K562 (cell line): ENCODE results near the gene CCDC77. TPM values are rescaled to one million over a fixed set of nuclear protein-coding genes. Genes with fewer than 3 reads are reported as not detected.
A peak's percentile ranks its signal among the peaks of the same experiment; 100 is the strongest.
"Not testable (repeated sequence)": the region's sequence is repeated elsewhere in the genome, so short reads cannot be mapped to it uniquely, and the experiment has no call there.

Source experiments
- ATAC-seq: fragments of 200-7000 bp; cut with Tn5 transposase; 3 replicates; pipeline ENCODE4 v1.9.1; 2020; ENCODE audit warnings: moderate library complexity
- BruUV-seq: library from RNA; stranded (reverse); fragments of 400-500 nt; replicated peaks from 2 replicates; lab custom pipeline; 2021; lab: Mats Ljungman, UMichigan
- CTCF ChIA-PET: fragments of 300-600 bp; formaldehyde crosslinking; extraction: SDS; loops from one replicate; lab custom pipeline; 2021; ENCODE audit warnings: low intra/inter-chr PET ratio; lab: Yijun Ruan, JAX
- POLR2A ChIA-PET: fragments of 300-600, 350-650 bp; sonication (Branson Sonifier 250); formaldehyde crosslinking; extraction: SDS; loops from one replicate; lab custom pipeline; 2021; ENCODE audit warnings: antibody characterized with exemption, inconsistent platforms; lab: Yijun Ruan, JAX
- DNase-seq, 4 experiments: peaks; one replicate each; pipeline versions ENCODE4 v3.0.0 to v3.0.0-alpha.2; 2011 to 2018; ENCODE audit warnings: low spot score in 3 of 4, mixed read lengths in 3 of 4; ENCODE audit errors: extremely low read depth in 1 of 4
- FAIRE-seq: peaks from 2 replicates; lab custom pipeline; 2011; peaks lifted over from hg19 to GRCh38; lab: Jason Lieb, UNC
- H2AFZ ChIP-seq: 2 replicates; pipeline ENCODE4 v1.6.0; 2011; ENCODE audit warnings: low read depth, low read length, control low read depth, inconsistent platforms
- H3K27ac ChIP-seq: fragments of 200-600 bp; 3 replicates; pipeline ENCODE4 v1.8.0; 2011; ENCODE audit warnings: low read depth, mild to moderate bottlenecking, control low read depth, inconsistent platforms, low read length, moderate library complexity, mixed read lengths; ENCODE audit errors: extremely low read depth
- H3K27me3 ChIP-seq, 2 experiments: fragments of 300-600 bp in 1 of 2; 2 replicates in 1 of 2; 3 replicates in 1 of 2; pipeline versions ENCODE4 v1.6.0 to v1.8.0; 2011; ENCODE audit warnings: inconsistent platforms in 2 of 2, low read length in 2 of 2, mild to moderate bottlenecking in 1 of 2, mixed read lengths in 1 of 2, moderate library complexity in 1 of 2; ENCODE audit not compliant: control insufficient read depth in 2 of 2, insufficient read depth in 2 of 2
- H3K36me3 ChIP-seq: fragments of 300-600 bp; 3 replicates; pipeline ENCODE4 v1.8.0; 2011; ENCODE audit warnings: mild to moderate bottlenecking, low read length, inconsistent platforms; ENCODE audit not compliant: control insufficient read depth, insufficient read depth
- H3K4me1 ChIP-seq, 2 experiments: fragments of 200-600 bp in 1 of 2; replicated peaks in 1 of 2; 2 replicates in 1 of 2; 3 replicates in 1 of 2; pipeline versions ENCODE4 v1.5.1 to v1.8.0; 2011; ENCODE audit warnings: inconsistent platforms in 2 of 2, low read length in 2 of 2, mild to moderate bottlenecking in 1 of 2, mixed read lengths in 1 of 2, moderate library complexity in 1 of 2; ENCODE audit not compliant: control insufficient read depth in 2 of 2, insufficient read depth in 2 of 2
- H3K4me2 ChIP-seq: 2 replicates; pipeline ENCODE4 v1.6.1; 2011; ENCODE audit warnings: low read length, control low read depth, inconsistent platforms, mixed read lengths; ENCODE audit not compliant: insufficient read depth
- H3K4me3 ChIP-seq: fragments of 200-600 bp; sonication (generic), shearing (Covaris generic); 2 replicates; pipeline ENCODE4 v1.5.1; 2016; ENCODE audit warnings: control low read depth, inconsistent platforms
- H3K79me2 ChIP-seq: fragments of 200-600 bp; 3 replicates; pipeline ENCODE4 v1.8.0; 2011; ENCODE audit warnings: low read length, inconsistent platforms; ENCODE audit not compliant: control insufficient read depth, insufficient read depth
- H3K9ac ChIP-seq, 2 experiments: 2 replicates each; pipeline versions ENCODE4 v1.6.0 to v1.6.1; 2011; ENCODE audit warnings: low read depth in 2 of 2, low read length in 2 of 2, control low read depth in 1 of 2, inconsistent platforms in 1 of 2, mild to moderate bottlenecking in 1 of 2, mixed read lengths in 1 of 2; ENCODE audit not compliant: insufficient read depth in 1 of 2
- H3K9me1 ChIP-seq: one replicate; pipeline ENCODE4 v1.6.0; 2011; ENCODE audit warnings: inconsistent platforms, mild to moderate bottlenecking, low read length, moderate library complexity; ENCODE audit not compliant: control insufficient read depth, insufficient read depth
- H3K9me3 ChIP-seq: replicated peaks from 2 replicates; pipeline ENCODE4 v1.5.1; 2011; ENCODE audit warnings: low read depth, low read length, inconsistent platforms; ENCODE audit not compliant: control insufficient read depth, insufficient read depth
- H4K20me1 ChIP-seq: replicated peaks from 2 replicates; pipeline ENCODE4 v1.6.1; 2011; ENCODE audit warnings: low read length, inconsistent platforms, mixed read lengths; ENCODE audit not compliant: control insufficient read depth, insufficient read depth
- RBM34 ChIP-seq: fragments of 200-400 bp; formaldehyde crosslinking; IDR thresholded peaks from 2 replicates; pipeline ENCODE4 v1.6.1; 2018; ENCODE audit warnings: low read length, borderline replicate concordance; ENCODE audit not compliant: insufficient read depth
- ZNF146 ChIP-seq: IDR thresholded peaks from one replicate; pipeline ENCODE4 v1.6.1; 2018; ENCODE audit warnings: missing compliant biosample characterization; ENCODE audit not compliant: unreplicated experiment
- ZNF184 ChIP-seq: sonication (generic); formaldehyde crosslinking; IDR thresholded peaks from 2 replicates; pipeline ENCODE4 v1.5.0; 2020; ENCODE audit warnings: missing genetic modification reagents
- ZNF316 ChIP-seq: fragments of 450-650 bp; IDR thresholded peaks from 2 replicates; pipeline ENCODE4 v1.6.1; 2016
- WGBS: fragments of 100-300 bp; shearing (Covaris generic); methylation state at CpG from one replicate; pipeline ENCODE4 v1.1.6; 2016; ENCODE audit warnings: low coverage, mixed read lengths; ENCODE audit not compliant: insufficient coverage; ENCODE audit errors: missing lambda C conversion rate; 5-methylcytosine and 5-hydroxymethylcytosine counted together
- in situ Hi-C: fragments of 300-500 bp; cut with MboI; formaldehyde crosslinking; loops from 4 replicates; pipeline ENCODE4 v1.15.0; 2018; ENCODE audit warnings: inconsistent platforms, mixed read lengths
- intact Hi-C: fragments of 100-400 bp; cut with micrococcal nuclease; formaldehyde crosslinking; loops from 2 replicates; pipeline ENCODE4 v1.14.2; 2022
- polyA plus RNA-seq, 8 experiments: library from polyadenylated mRNA; depleted of rRNA in 4 of 8; stranded (reverse) in 5 of 8; unstranded in 3 of 8; fragments of >200 nt; fragmentation: Nextera tagmentation in 2 of 8; fragmentation: Illumina TruSeq in 1 of 8; extraction: Ambion mirVana in 2 of 8; extraction: Trizol in 1 of 8; gene quantifications; 2 replicates each; pipeline versions ENCODE4 v1.2.1 to v1.2.3, GENCODE V29; 2011 to 2014; ENCODE audit warnings: inconsistent platforms in 1 of 8, missing spikeins in 1 of 8
- total RNA-seq, 7 experiments: library from RNA; depleted of rRNA in 6 of 7; stranded (reverse); fragments of >200 nt in 6 of 7; fragmentation: Illumina TruSeq in 2 of 7; extraction: Trizol in 2 of 7; gene quantifications; 2 replicates each; pipeline versions ENCODE4 v1.2.1 to v1.2.3, GENCODE V29; 2011 to 2021; ENCODE audit warnings: low replicate concordance in 1 of 7

The CCDC77 gene
- total and polyA plus RNA-seq, 9 of the 15 experiments (the other 6 are each of a cell fraction or from before 2014, with no cell fraction given): 10.5 to 26.5 (median 17.8) TPM

DNA sequence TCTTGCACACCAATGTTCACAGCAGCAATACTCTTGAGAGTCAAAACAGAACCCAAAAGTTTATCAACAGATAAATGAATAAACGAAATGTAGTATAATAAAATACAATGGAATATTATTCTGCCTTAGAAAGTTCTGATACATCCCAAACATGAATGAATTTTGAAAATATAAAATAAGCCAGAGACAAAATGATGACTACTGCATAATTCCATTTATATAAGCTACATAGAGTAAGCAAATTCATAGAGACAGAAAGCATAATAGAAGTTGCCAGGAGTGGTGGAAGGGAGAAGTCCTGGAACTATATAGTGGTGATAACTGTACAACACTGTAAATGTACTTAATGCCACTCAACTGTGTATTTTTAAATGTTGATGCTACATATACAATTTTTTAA, 33.5 kb upstream of the CCDC77 start:
- H3K4me3 ChIP-seq: no peak overlapping the region
- FAIRE-seq (no peak), DNase-seq (no peak), ATAC-seq (no peak)
- WGBS: 89% methylated on average over 1 of the region's 1 CpG
- in situ Hi-C loops: no loop called here
- no peaks in the 10 kb centered on the region for H3K27me3 ChIP-seq
- no peaks in the 10 kb centered on the region for H3K9me1 ChIP-seq
- no TSS peak for BruUV-seq
- H4K20me1 ChIP-seq: no peaks in the 10 kb centered on the region
- ChIA-PET POLR2A (interaction anchor here (0.6 kb wide), 1 partner anchor 89 kb away, joined by 5 read pairs; no protein-coding TSS in a partner anchor), CTCF (no interaction called here)
- H2AFZ ChIP-seq: no peak overlapping the region
- no peak overlapping the region for H3K27ac ChIP-seq
- no peaks in the 10 kb centered on the region; the same call in 2 of the 3 replicates for H3K79me2 ChIP-seq
- intact Hi-C loops: no loop called here
- no peak overlapping the region for H3K9ac ChIP-seq
- H3K4me2 ChIP-seq: no peak overlapping the region
- H3K9me3 ChIP-seq: no peaks in the 10 kb centered on the region
- peaks cover 37% of the 10 kb centered on the region; the same call in 1 of the 3 replicates for H3K36me3 ChIP-seq
- TF ChIP-seq RBM34: no peak
- TF ChIP-seq ZNF316: 0 out of 2 replicates have a peak, but pooled peaks have one; percentile 51
- TF ChIP-seq, all 486 proteins: peak for 1
- H3K4me1 ChIP-seq: no peaks in the 10 kb centered on the region

DNA sequence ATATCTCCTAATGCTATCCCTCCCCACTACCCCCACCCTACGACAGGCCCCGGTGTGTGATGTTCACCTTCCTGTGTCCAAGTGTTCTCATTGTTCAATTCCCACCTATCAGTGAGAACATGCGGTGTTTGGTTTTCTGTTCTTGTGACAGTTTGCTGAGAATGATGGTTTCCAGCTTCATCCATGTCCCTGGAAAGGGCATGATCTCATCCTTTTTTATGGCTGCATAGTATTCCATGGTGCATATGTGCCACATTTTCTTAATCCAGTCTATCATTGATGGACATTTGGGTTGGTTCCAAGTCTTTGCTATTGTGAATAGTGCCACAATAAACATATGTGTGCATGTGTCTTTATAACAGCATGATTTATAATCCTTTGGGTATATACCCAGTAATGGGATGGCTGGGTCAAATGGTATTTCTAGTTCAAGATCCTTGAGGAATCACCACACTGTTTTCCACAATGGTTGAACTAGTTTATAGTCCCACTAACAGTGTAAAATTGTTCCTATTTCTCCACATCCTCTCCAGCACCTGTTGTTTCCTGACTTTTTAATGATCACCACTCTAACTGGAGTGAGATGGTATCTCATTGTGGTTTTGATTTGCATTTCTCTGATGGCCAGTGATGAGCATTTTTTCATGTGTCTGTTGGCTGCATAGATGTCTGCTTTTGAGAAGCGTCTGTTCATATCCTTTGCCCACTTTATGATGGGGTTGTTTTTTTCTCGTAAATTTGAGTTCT, 30.5 kb upstream of the CCDC77 start:
- peak; percentile 60 for TF ChIP-seq ZNF146
- peak; percentile 72; the same call in 1 of the 2 replicates for TF ChIP-seq ZNF184
- TF ChIP-seq, all 486 proteins: peak for 2; not testable (repeated sequence) for 484
- intact Hi-C loops, H3K79me2 ChIP-seq, H3K27me3 ChIP-seq, H3K4me1 ChIP-seq, FAIRE-seq, in situ Hi-C loops, H3K4me3 ChIP-seq, H3K9me3 ChIP-seq, H3K9ac ChIP-seq, BruUV-seq, ATAC-seq, H3K9me1 ChIP-seq, H2AFZ ChIP-seq, H3K4me2 ChIP-seq, DNase-seq, H3K27ac ChIP-seq, H4K20me1 ChIP-seq, CTCF ChIA-PET: not testable (repeated sequence)
- peaks cover 27% of the 10 kb centered on the region; the same call in 1 of the 3 replicates for H3K36me3 ChIP-seq
- POLR2A ChIA-PET: interaction anchor here (1.5 kb wide), 1 partner anchor 18 kb away, joined by 3 read pairs; no protein-coding TSS in a partner anchor
- WGBS: 94% methylated on average over 2 of the region's 5 CpGs
